ENCODE data around the gene POLR1D.

DNA sequence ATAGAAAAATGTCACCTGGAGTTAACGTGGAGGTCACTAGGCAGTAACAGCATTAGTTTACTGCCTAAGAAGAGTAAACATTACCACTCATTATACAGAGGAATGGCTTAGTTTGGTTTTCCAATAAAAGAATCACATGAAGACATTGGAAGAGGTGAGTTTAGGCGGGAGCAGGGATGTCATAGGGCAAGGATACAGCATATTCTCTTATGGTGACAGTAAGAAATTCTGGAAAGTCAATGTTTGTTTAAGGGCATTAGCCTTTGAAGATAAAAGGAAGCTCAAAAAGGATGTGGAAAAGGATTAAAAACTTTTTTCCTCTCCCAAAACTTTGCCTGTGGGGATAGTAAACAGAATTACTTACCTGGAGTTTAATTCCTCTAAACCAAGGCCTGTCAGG, 4.1 kb downstream of the POLR1D start:
- TF ChIP-seq, protein P1, sequence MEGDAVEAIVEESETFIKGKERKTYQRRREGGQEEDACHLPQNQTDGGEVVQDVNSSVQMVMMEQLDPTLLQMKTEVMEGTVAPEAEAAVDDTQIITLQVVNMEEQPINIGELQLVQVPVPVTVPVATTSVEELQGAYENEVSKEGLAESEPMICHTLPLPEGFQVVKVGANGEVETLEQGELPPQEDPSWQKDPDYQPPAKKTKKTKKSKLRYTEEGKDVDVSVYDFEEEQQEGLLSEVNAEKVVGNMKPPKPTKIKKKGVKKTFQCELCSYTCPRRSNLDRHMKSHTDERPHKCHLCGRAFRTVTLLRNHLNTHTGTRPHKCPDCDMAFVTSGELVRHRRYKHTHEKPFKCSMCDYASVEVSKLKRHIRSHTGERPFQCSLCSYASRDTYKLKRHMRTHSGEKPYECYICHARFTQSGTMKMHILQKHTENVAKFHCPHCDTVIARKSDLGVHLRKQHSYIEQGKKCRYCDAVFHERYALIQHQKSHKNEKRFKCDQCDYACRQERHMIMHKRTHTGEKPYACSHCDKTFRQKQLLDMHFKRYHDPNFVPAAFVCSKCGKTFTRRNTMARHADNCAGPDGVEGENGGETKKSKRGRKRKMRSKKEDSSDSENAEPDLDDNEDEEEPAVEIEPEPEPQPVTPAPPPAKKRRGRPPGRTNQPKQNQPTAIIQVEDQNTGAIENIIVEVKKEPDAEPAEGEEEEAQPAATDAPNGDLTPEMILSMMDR (IDR thresholded peaks at IDR 0.05; ENCODE audit: low read depth, low read length), result no peak
- no peak for TF ChIP-seq EZH2phosphoT487 (IDR thresholded peaks at IDR 0.05; ENCODE audit: low read depth)

All from OCI-LY3 (cell line).